IMR-90 (cell line): ENCODE results near the gene PALMD. TPM values are rescaled to one million over a fixed set of nuclear protein-coding genes. Genes with fewer than 3 reads are reported as not detected.

Experiments used
- ATAC-seq: fragments of 200-7000 bp; cut with Tn5 transposase; 2 replicates; pipeline ENCODE4 v1.9.1; 2020; ENCODE audit warnings: low read depth, mild to moderate bottlenecking, moderate library complexity
- BruUV-seq: library from RNA; stranded (reverse); fragments of 400-500 nt; replicated peaks from 2 replicates; lab custom pipeline; 2021; lab: Mats Ljungman, UMichigan
- CTCF ChIA-PET: fragments of 300-600 bp; formaldehyde crosslinking; extraction: SDS; loops from one replicate; lab custom pipeline; 2021; ENCODE audit warnings: antibody characterized with exemption; lab: Yijun Ruan, JAX
- POLR2A ChIA-PET: fragments of 300-600 bp; sonication (Branson Sonifier 250); formaldehyde crosslinking; loops from one replicate; lab custom pipeline; 2022; ENCODE audit warnings: antibody characterized with exemption; ENCODE audit not compliant: unreplicated experiment; lab: Charles Lee
- DNase-seq: peaks from one replicate; pipeline ENCODE4 v3.0.0; 2013
- H2AFZ ChIP-seq: replicated peaks from 2 replicates; pipeline ENCODE3; 2013; ENCODE audit warnings: low read length, mild to moderate bottlenecking; ENCODE audit not compliant: poor library complexity
- H2AK5ac ChIP-seq: 2 replicates; pipeline ENCODE4 v1.6.1; 2013; ENCODE audit warnings: low read depth, low read length, inconsistent platforms
- H2AK9ac ChIP-seq: replicated peaks from 2 replicates; pipeline ENCODE3; 2013; ENCODE audit warnings: mild to moderate bottlenecking, low read depth, low read length, moderate library complexity; ENCODE audit not compliant: poor library complexity
- H2BK120ac ChIP-seq: 2 replicates; pipeline ENCODE4 v1.6.1; 2013; ENCODE audit warnings: low read depth, low read length, inconsistent platforms
- H2BK15ac ChIP-seq: 3 replicates; pipeline ENCODE4 v1.6.1; 2013; ENCODE audit warnings: low read depth, low read length, inconsistent platforms
- H2BK20ac ChIP-seq: 2 replicates; pipeline ENCODE4 v1.6.1; 2013; ENCODE audit warnings: low read depth, mild to moderate bottlenecking, inconsistent platforms, low read length, moderate library complexity
- H2BK5ac ChIP-seq: 2 replicates; pipeline ENCODE4 v1.6.1; 2013; ENCODE audit warnings: mild to moderate bottlenecking, low read depth, low read length, inconsistent platforms; ENCODE audit not compliant: poor library complexity, severe bottlenecking
- H3K14ac ChIP-seq: replicated peaks from 2 replicates; pipeline ENCODE4 v1.6.1; 2013; ENCODE audit warnings: low read depth, low read length, inconsistent platforms
- H3K18ac ChIP-seq: 2 replicates; pipeline ENCODE4 v1.6.1; 2013; ENCODE audit warnings: low read depth, low read length, control low read depth
- H3K23ac ChIP-seq: 2 replicates; pipeline ENCODE4 v1.6.1; 2013; ENCODE audit warnings: low read depth, low read length, inconsistent platforms
- H3K27ac ChIP-seq: 2 replicates; pipeline ENCODE4 v1.5.1; 2013; ENCODE audit warnings: mild to moderate bottlenecking, control low read depth, low read length; ENCODE audit not compliant: insufficient read depth
- H3K27me3 ChIP-seq: 2 replicates; pipeline ENCODE4 v1.6.1; 2013; ENCODE audit warnings: low read length; ENCODE audit not compliant: control insufficient read depth, insufficient read depth
- H3K36me3 ChIP-seq: 2 replicates; pipeline ENCODE4 v1.6.1; 2013; ENCODE audit warnings: low read length, mixed read lengths; ENCODE audit not compliant: control insufficient read depth, insufficient read depth
- H3K4ac ChIP-seq: 2 replicates; pipeline ENCODE4 v1.6.1; 2013; ENCODE audit warnings: low read depth, low read length, inconsistent platforms
- H3K4me1 ChIP-seq: 2 replicates; pipeline ENCODE4 v1.6.1; 2013; ENCODE audit warnings: low read length, mixed read lengths; ENCODE audit not compliant: control insufficient read depth, insufficient read depth
- H3K4me2 ChIP-seq: 2 replicates; pipeline ENCODE4 v1.6.1; 2013; ENCODE audit warnings: low read depth, mild to moderate bottlenecking, control low read depth, low read length, moderate library complexity
- H3K4me3 ChIP-seq: 2 replicates; pipeline ENCODE4 v1.5.1; 2013; ENCODE audit warnings: low read depth, mild to moderate bottlenecking, control low read depth, low read length, moderate library complexity; ENCODE audit not compliant: insufficient read depth
- H3K56ac ChIP-seq: 2 replicates; pipeline ENCODE4 v1.6.1; 2013; ENCODE audit warnings: low read length, inconsistent platforms; ENCODE audit not compliant: insufficient read depth; ENCODE audit errors: extremely low read depth
- H3K79me1 ChIP-seq, 2 experiments: 2 replicates each; pipeline ENCODE4 v1.6.1; 2013; ENCODE audit warnings: low read length in 2 of 2, inconsistent platforms in 1 of 2, low read depth in 1 of 2
- H3K9ac ChIP-seq: 2 replicates; pipeline ENCODE4 v1.6.1; 2013; ENCODE audit warnings: low read depth, low read length, control low read depth
- H3K9me1 ChIP-seq: 2 replicates; pipeline ENCODE4 v1.6.1; 2013; ENCODE audit warnings: low read length, inconsistent platforms; ENCODE audit not compliant: insufficient read depth
- H3K9me3 ChIP-seq: 2 replicates; pipeline ENCODE4 v1.6.1; 2013; ENCODE audit warnings: low read length; ENCODE audit not compliant: control insufficient read depth, insufficient read depth
- H4K20me1 ChIP-seq: 2 replicates; pipeline ENCODE4 v1.6.1; 2013; ENCODE audit warnings: low read length, inconsistent platforms; ENCODE audit not compliant: insufficient read depth
- H4K5ac ChIP-seq: 2 replicates; pipeline ENCODE4 v1.6.1; 2013; ENCODE audit warnings: mild to moderate bottlenecking, low read depth, low read length, control low read depth
- H4K8ac ChIP-seq, 2 experiments: 2 replicates each; pipeline ENCODE4 v1.6.1; 2013; ENCODE audit warnings: low read depth in 2 of 2, low read length in 2 of 2, control low read depth in 1 of 2, inconsistent platforms in 1 of 2
- H4K91ac ChIP-seq: 2 replicates; pipeline ENCODE4 v1.6.1; 2013; ENCODE audit warnings: low read depth, low read length, inconsistent platforms; ENCODE audit not compliant: insufficient read depth
- BHLHE40 ChIP-seq: fragments of 150-350 bp; IDR thresholded peaks from 2 replicates; pipeline ENCODE4 v1.6.1; 2016; ENCODE audit warnings: mild to moderate bottlenecking, low read depth, low read length
- CEBPB ChIP-seq: IDR thresholded peaks from 2 replicates; pipeline ENCODE4 v1.6.1; 2012; ENCODE audit warnings: low read depth, low read length, improper control_type of control experiment
- CHD1 ChIP-seq: IDR thresholded peaks from 2 replicates; pipeline ENCODE4 v1.6.1; 2012; ENCODE audit warnings: low read depth, low read length, improper control_type of control experiment
- CTCF ChIP-seq: conservative IDR thresholded peaks from 2 replicates; pipeline ENCODE4 v1.5.1; 2012; ENCODE audit warnings: mild to moderate bottlenecking, low read depth, low read length, improper control_type of control experiment
- ELK1 ChIP-seq: fragments of 150-350 bp; IDR thresholded peaks from 2 replicates; pipeline ENCODE4 v1.6.1; 2016; ENCODE audit warnings: low read depth, mild to moderate bottlenecking, low read length, moderate library complexity, borderline replicate concordance
- FOS ChIP-seq: fragments of 150-350 bp; IDR thresholded peaks from 2 replicates; pipeline ENCODE4 v1.6.1; 2016; ENCODE audit warnings: low read depth, low read length
- MAFK ChIP-seq: IDR thresholded peaks from 2 replicates; pipeline ENCODE4 v1.6.1; 2012; ENCODE audit warnings: low read depth, low read length, improper control_type of control experiment
- MAZ ChIP-seq: IDR thresholded peaks from 2 replicates; pipeline ENCODE4 v1.6.1; 2012; ENCODE audit warnings: low read depth, mild to moderate bottlenecking, low read length, improper control_type of control experiment, moderate library complexity, borderline replicate concordance
- MXI1 ChIP-seq: IDR thresholded peaks from 2 replicates; pipeline ENCODE4 v1.6.1; 2012; ENCODE audit warnings: low read depth, mild to moderate bottlenecking, low read length, moderate library complexity, borderline replicate concordance
- NFE2L2 ChIP-seq: fragments of 150-350 bp; IDR thresholded peaks from 2 replicates; pipeline ENCODE4 v1.6.1; 2016; ENCODE audit warnings: low read depth, mild to moderate bottlenecking, low read length
- POLR2A ChIP-seq: IDR thresholded peaks from 2 replicates; pipeline ENCODE4 v1.6.1; 2012; ENCODE audit warnings: mild to moderate bottlenecking, low read depth, low read length
- RAD21 ChIP-seq: IDR thresholded peaks from 2 replicates; pipeline ENCODE4 v1.6.1; 2012; ENCODE audit warnings: low read length, improper control_type of control experiment
- RCOR1 ChIP-seq: IDR thresholded peaks from 2 replicates; pipeline ENCODE4 v1.6.1; 2012; ENCODE audit warnings: mild to moderate bottlenecking, low read length, improper control_type of control experiment; ENCODE audit not compliant: insufficient replicate concordance
- RFX5 ChIP-seq: IDR thresholded peaks from 2 replicates; pipeline ENCODE4 v1.8.0; 2012; ENCODE audit warnings: low read depth, mild to moderate bottlenecking, low read length, moderate library complexity
- SMC3 ChIP-seq: fragments of 150-350 bp; IDR thresholded peaks from 2 replicates; pipeline ENCODE4 v1.6.1; 2016; ENCODE audit warnings: low read depth, mild to moderate bottlenecking, antibody characterized with exemption, low read length, moderate library complexity
- USF2 ChIP-seq: fragments of 150-350 bp; IDR thresholded peaks from 2 replicates; pipeline ENCODE4 v1.6.1; 2017; ENCODE audit warnings: mild to moderate bottlenecking, antibody characterized with exemption, low read length, low read depth
- WGBS, 2 experiments: methylation state at CpG; one replicate each; pipeline versions ENCODE4 v1.1.5 to v1.1.7; 2013; ENCODE audit warnings: missing lambda C conversion rate in 2 of 2; ENCODE audit not compliant: insufficient read length in 1 of 2; ENCODE audit errors: extremely low coverage in 2 of 2; 5-methylcytosine and 5-hydroxymethylcytosine counted together
- dilution Hi-C: fragments of 300-500 bp; cut with HindIII; formaldehyde crosslinking; loops from one replicate; pipeline ENCODE4 v1.14.3; 2018; ENCODE audit warnings: low sequenced_read_pairs; ENCODE audit not compliant: unreplicated experiment
- in situ Hi-C: fragments of 300-500 bp; cut with MboI; formaldehyde crosslinking; loops from 3 replicates; pipeline ENCODE4 v1.14.3; 2019; ENCODE audit warnings: low sequenced_read_pairs, inconsistent platforms, mixed read lengths
- intact Hi-C: fragments of 100-400 bp; cut with micrococcal nuclease; formaldehyde crosslinking; loops from 2 replicates; pipeline ENCODE4 v1.10.0; 2022
- polyA plus RNA-seq, 3 experiments: library from polyadenylated mRNA; depleted of rRNA; stranded (reverse); fragments of >200 nt; gene quantifications; 2 replicates each; pipeline ENCODE4 v1.2.3, GENCODE V29; 2012; ENCODE audit warnings: low replicate concordance in 1 of 3
- total RNA-seq: library from RNA; depleted of rRNA; stranded (reverse); fragments of >200 nt; gene quantifications from 2 replicates; pipeline ENCODE4 v1.2.3, GENCODE V29; 2012

PALMD gene
- total and polyA plus RNA-seq, 2 of the 4 experiments (the other 2 are of a cell fraction) = 0.51 to 0.72 TPM

- H2BK120ac ChIP-seq = no peak overlapping the region
- H3K4me3 ChIP-seq = no peak overlapping the region
- no peak overlapping the region for H4K5ac ChIP-seq
- BruUV-seq = no TSS peak
- no peak overlapping the region for H4K8ac ChIP-seq
- no peak overlapping the region for H2BK15ac ChIP-seq
- intact Hi-C loops = loop anchor here (10.0 kb wide), 2 partner anchors 854 to 994 kb away; no protein-coding TSS in a partner anchor
- no peaks in the 10 kb centered on the region for H3K27me3 ChIP-seq
- 0 out of 2 replicates have a peak, but pooled peaks cover 2% of the 10 kb centered on the region for H3K36me3 ChIP-seq
- H2BK20ac ChIP-seq = no peak overlapping the region
- no peaks in the 10 kb centered on the region for H4K20me1 ChIP-seq
- no peak overlapping the region for H3K4me2 ChIP-seq
- CTCF ChIA-PET = no interaction called here
- H3K9ac ChIP-seq = no peak overlapping the region
- no peak overlapping the region for H3K56ac ChIP-seq
- no peak overlapping the region for H3K27ac ChIP-seq
- no peaks in the 10 kb centered on the region for H3K9me3 ChIP-seq
- no peak overlapping the region for H4K91ac ChIP-seq
- in situ Hi-C loops = no loop called here
- ATAC-seq = no peak
- H3K4ac ChIP-seq = no peak overlapping the region
- no peaks in the 10 kb centered on the region for H3K4me1 ChIP-seq
- no peak overlapping the region for H2AK9ac ChIP-seq
- WGBS, 2 experiments = no CpG with 5 or more reads among the region's 6 CpGs
- H3K23ac ChIP-seq = no peak overlapping the region
- DNase-seq = no peak
- POLR2A ChIA-PET = no interaction called here
- H3K14ac ChIP-seq = no peak overlapping the region
- H2AFZ ChIP-seq = no peak overlapping the region
- no peak for TF ChIP-seq POLR2A
- no peak for TF ChIP-seq BHLHE40
- no peak for TF ChIP-seq ELK1
- TF ChIP-seq CHD1 = no peak
- TF ChIP-seq MXI1 = no peak
- TF ChIP-seq CTCF = no peak
- TF ChIP-seq SMC3 = no peak
- no peak for TF ChIP-seq MAZ
- no peak for TF ChIP-seq RFX5
- TF ChIP-seq USF2 = no peak
- TF ChIP-seq NFE2L2 = no peak
- no peak for TF ChIP-seq FOS
- TF ChIP-seq MAFK = no peak
- no peak for TF ChIP-seq RCOR1
- no peak for TF ChIP-seq CEBPB
- no peak for TF ChIP-seq RAD21
- H3K79me1 ChIP-seq = no peaks in the 10 kb centered on the region
- no peak overlapping the region for H2BK5ac ChIP-seq
- no peak overlapping the region for H3K18ac ChIP-seq
- no peak overlapping the region for H2AK5ac ChIP-seq
- dilution Hi-C loops = no loop called here
- H3K9me1 ChIP-seq = no peaks in the 10 kb centered on the region
Observed at GRCh38 chr1:99738858-99739465, 93.0 kb downstream of the PALMD start.
